ENCODE data around the gene ATCAY. TPM values are rescaled to one million over a fixed set of nuclear protein-coding genes. Genes with fewer than 3 reads are reported as not detected.

The ATCAY gene
- polyA plus RNA-seq, 1 donor from 2014 or later, result not detected

DNA sequence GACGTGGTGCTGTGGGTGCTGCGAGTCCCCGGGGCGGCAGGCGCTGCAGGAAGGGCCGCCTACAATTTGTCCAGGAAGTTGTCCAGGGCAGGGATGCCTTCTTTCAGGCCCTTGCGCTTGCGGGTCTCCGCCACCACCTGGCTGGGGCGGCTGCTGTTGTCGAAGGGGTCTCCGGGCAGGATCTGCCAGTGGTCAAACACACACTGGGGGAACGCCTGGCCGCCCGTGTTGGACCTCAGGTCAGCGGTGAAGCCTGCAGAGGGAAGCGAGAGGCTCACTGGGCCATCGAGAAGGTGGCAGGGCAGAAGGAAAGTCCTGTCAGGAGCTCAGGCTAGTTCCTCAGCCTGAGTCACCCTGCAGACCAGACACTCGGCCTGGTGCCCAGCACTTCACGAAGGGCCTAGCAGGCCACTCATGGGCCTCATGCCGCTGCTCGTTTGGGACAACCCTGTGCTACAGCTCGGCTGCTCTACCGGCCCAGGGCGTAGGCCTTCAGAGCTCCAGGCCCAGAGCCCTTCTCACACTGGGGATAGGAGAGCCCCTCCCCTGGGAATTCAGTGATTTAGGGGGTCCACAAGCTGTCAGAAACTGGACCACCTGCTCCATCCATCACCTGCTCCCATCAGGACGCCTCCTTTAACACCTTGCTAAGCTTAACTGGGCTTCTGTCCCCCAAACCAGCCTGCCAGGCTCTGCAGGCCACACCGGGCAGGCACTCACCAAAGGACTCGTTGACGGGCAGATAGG, 96.2 kb downstream of the ATCAY start:
- Mint-ChIP-seq H3K4me3 (peak overlapping the region in 1 of 4 donors; percentile 69), H3K9me3 (no peaks in the 10 kb centered on the region), H3K4me1 (peaks cover under 1 to 3% (median 1%) of the 10 kb centered on the region in 3 donors), H3K27me3 (no peaks in the 10 kb centered on the region), H3K36me3 (peaks cover 7% of the 10 kb centered on the region), H3K27ac (peak overlapping the region; percentile 53 to 85 (median 59))

Other genes with a start within 250 kb of the ATCAY start
- gene PIP5K1C, start 180.2 kb upstream of the ATCAY start, polyA plus RNA-seq, result 11.5 TPM
- 4.9 TPM for gene TJP3, start 172.3 kb upstream of the ATCAY start, polyA plus RNA-seq
- gene APBA3, start 119.0 kb upstream of the ATCAY start, polyA plus RNA-seq, result 36.9 TPM
- 138 TPM for gene MRPL54, start 118.0 kb upstream of the ATCAY start, polyA plus RNA-seq
- not detected for gene RAX2, start 108.5 kb upstream of the ATCAY start, polyA plus RNA-seq
- gene MATK, start 94.3 kb upstream of the ATCAY start, polyA plus RNA-seq, result 5.9 TPM
- gene ZFR2, start 11.6 kb upstream of the ATCAY start, polyA plus RNA-seq, result 0.38 TPM
- not detected for gene NMRK2, start 52.4 kb downstream of the ATCAY start, polyA plus RNA-seq
- gene DAPK3, start 90.4 kb downstream of the ATCAY start, polyA plus RNA-seq, result 34.7 TPM
- 1,056 TPM for gene EEF2, start 104.8 kb downstream of the ATCAY start, polyA plus RNA-seq
- gene PIAS4, start 127.1 kb downstream of the ATCAY start, polyA plus RNA-seq, result 8.9 TPM
- gene ZBTB7A, start 186.2 kb downstream of the ATCAY start, polyA plus RNA-seq, result 75.7 TPM
- gene MAP2K2, start 243.4 kb downstream of the ATCAY start, polyA plus RNA-seq, result 69.1 TPM

Data from IgD-negative memory B cell (primary cell).